ENCODE data around the gene STK31. TPM values are rescaled to one million over a fixed set of nuclear protein-coding genes. Genes with fewer than 3 reads are reported as not detected.

STK31 gene
- total and polyA plus RNA-seq, 2 donors (not counting 3 experiments of a cell fraction or from before 2014, with no cell fraction given) = 0.44 TPM; not detected in 1

GRCh38 chr7:23742051-23742450 is 32.0 kb downstream of the STK31 start:
- H3K9ac ChIP-seq (replicated peaks; ENCODE audit: extremely low read depth, insufficient read depth, low read length) = no peak overlapping the region
- CTCF ChIA-PET = interaction anchor here (0.9 kb wide), 1 partner anchor 11 kb away, joined by 3 read pairs; no protein-coding TSS in a partner anchor
- no peak for FAIRE-seq

More at GRCh38 chr7:23742051-23742450, 32.0 kb downstream of the STK31 start:
- no peak for TF ChIP-seq EZH2 (IDR thresholded peaks at IDR 0.05; ENCODE audit: borderline replicate concordance, low read depth, low read length, severe bottlenecking)
- TF ChIP-seq MAX (IDR thresholded peaks at IDR 0.05; ENCODE audit: insufficient read depth, insufficient read length) = no peak
- TF ChIP-seq POLR2AphosphoS5 (IDR thresholded peaks at IDR 0.05; ENCODE audit: insufficient read depth, low read depth, low read length) = no peak
- no peak for TF ChIP-seq JUN (IDR thresholded peaks at IDR 0.05; ENCODE audit: borderline replicate concordance, insufficient read depth, insufficient read length, low read depth)
- no peak for TF ChIP-seq CTCF (IDR thresholded peaks at IDR 0.05; ENCODE audit: extremely low read depth in 1 of 2, insufficient read depth in 1 of 2, low read depth in 1 of 2, low read length in 2 of 2)
- TF ChIP-seq FOS (IDR thresholded peaks at IDR 0.05; ENCODE audit: borderline replicate concordance, insufficient read depth, low read length) = no peak
- no peak for TF ChIP-seq MYC (IDR thresholded peaks at IDR 0.05; ENCODE audit: low read depth, low read length)
- no peak for TF ChIP-seq GATA2 (IDR thresholded peaks at IDR 0.05; ENCODE audit: insufficient read depth, insufficient read length, low read depth, low read length)
- TF ChIP-seq POLR2A (IDR thresholded peaks at IDR 0.05; ENCODE audit: low read depth, low read length) = no peak
- intact Hi-C loops (cut with micrococcal nuclease) (no loop called here), dilution Hi-C loops (cut with MboI; ENCODE audit: extremely low pct_ligation_motif_present, low sequenced_read_pairs) (no loop called here)
- H3K4me3 ChIP-seq (replicated peaks in 1 of 3; ENCODE audit: insufficient read depth in 1 of 3, low read depth in 1 of 3, low read length in 3 of 3) = no peak overlapping the region
- H4K20me1 ChIP-seq (replicated peaks; ENCODE audit: control insufficient read depth, extremely low read depth, insufficient read depth, low read length) = no peaks in the 10 kb centered on the region
- no peaks in the 10 kb centered on the region for H3K9me1 ChIP-seq (replicated peaks; ENCODE audit: control insufficient read depth, extremely low read depth, insufficient read depth, low read length)
- H2AFZ ChIP-seq (ENCODE audit: low read depth, low read length) = no peak overlapping the region
- POLR2A ChIA-PET = no interaction called here
- no peak overlapping the region for H3K4me2 ChIP-seq (ENCODE audit: insufficient read depth, low read length)
- H3K79me2 ChIP-seq (ENCODE audit: control insufficient read depth, insufficient read depth, low read length) = no peaks in the 10 kb centered on the region
- DNase-seq (ENCODE audit: low read depth, low spot score) = no peak
- no peak overlapping the region for H3K27ac ChIP-seq (ENCODE audit: insufficient read depth, low read depth, low read length)
- BruUV-seq (replicated peaks) = no TSS peak
- H3K36me3 ChIP-seq (ENCODE audit: control insufficient read depth in 2 of 2, extremely low read depth in 1 of 2, insufficient read depth in 2 of 2, low read length in 2 of 2) = no peaks in the 10 kb centered on the region
- no peaks in the 10 kb centered on the region for H3K4me1 ChIP-seq (ENCODE audit: control insufficient read depth, extremely low read depth, insufficient read depth, low read length)
- no peaks in the 10 kb centered on the region for H3K27me3 ChIP-seq (ENCODE audit: control insufficient read depth in 2 of 2, insufficient read depth in 2 of 2, low read length in 2 of 2)
- no peaks in the 10 kb centered on the region for H3K9me3 ChIP-seq (replicated peaks; ENCODE audit: control insufficient read depth, insufficient read depth, low read length)
